ENCODE results near the gene GFRA1.

GRCh38 chr10:116017405-116017804, 255.6 kb downstream of the GFRA1 start:
- TF ChIP-seq EZH2 (IDR thresholded peaks at IDR 0.05) (no peak), CTCF (IDR thresholded peaks at IDR 0.05 in 2 of 3, conservative IDR thresholded peaks at IDR 0.05 in 1 of 3; ENCODE audit: borderline replicate concordance in 1 of 3, insufficient read depth in 1 of 3, low read depth in 2 of 3, low read length in 2 of 3) (no peak), POLR2A (IDR thresholded peaks at IDR 0.05; ENCODE audit: borderline replicate concordance, extremely low read depth, insufficient read depth, insufficient read length) (no peak), POLR2AphosphoS5 (IDR thresholded peaks at IDR 0.05; ENCODE audit: low read depth, low read length) (no peak), RAD21 (IDR thresholded peaks at IDR 0.05; ENCODE audit: low read depth) (no peak), ZBTB33 (IDR thresholded peaks at IDR 0.05; ENCODE audit: extremely low read depth, insufficient replicate concordance, low read length) (no peak)
